Sigmoid colon (tissue), 7 donors: ENCODE results near the gene GPD2. TPM values are rescaled to one million over a fixed set of nuclear protein-coding genes. Genes with fewer than 3 reads are reported as not detected.
"Not testable (repeated sequence)": the region's sequence is repeated elsewhere in the genome, so short reads cannot be mapped to it uniquely, and the experiment has no call there.

Source experiments
- DNase-seq: peaks from one replicate; pipeline ENCODE4 v3.0.0-alpha.2; 2019
- H3K27ac ChIP-seq, 4 donors: fragments of 200-600 bp; sonication (generic); one replicate each; pipeline ENCODE4 v1.5.1; 2016 to 2019; ENCODE audit warnings: mild to moderate bottlenecking in 1 of 4
- H3K27me3 ChIP-seq, 3 donors: fragments of 200-600 bp; sonication (generic); one replicate each; pipeline ENCODE4 v1.5.1; 2019; ENCODE audit warnings: mild to moderate bottlenecking in 1 of 3
- H3K36me3 ChIP-seq, 4 donors: fragments of 200-600 bp; sonication (generic); one replicate each; pipeline ENCODE4 v1.5.1; 2016 to 2019
- H3K4me1 ChIP-seq, 4 donors: fragments of 200-600 bp; sonication (generic); one replicate each; pipeline ENCODE4 v1.5.1; 2017 to 2019
- H3K4me3 ChIP-seq, 4 donors: fragments of 200-600 bp; sonication (generic); one replicate each; pipeline ENCODE4 v1.5.1; 2017 to 2019; ENCODE audit warnings: mild to moderate bottlenecking in 2 of 4, moderate library complexity in 1 of 4
- H3K9me3 ChIP-seq, 4 donors: fragments of 200-600 bp in 3 of 4; sonication (generic) in 3 of 4; one replicate each; pipeline versions ENCODE4 v1.5.1 to v1.6.1; 2013 to 2019
- CTCF ChIP-seq, 4 experiments: fragments of 450-650 bp in 3 of 4; fragments of 200-600 bp in 1 of 4; IDR thresholded peaks; one replicate each; pipeline ENCODE4 v1.5.1; 2016 to 2019; ENCODE audit warnings: antibody characterized with exemption in 4 of 4, mild to moderate bottlenecking in 3 of 4, moderate library complexity in 2 of 4
- EP300 ChIP-seq, 4 donors: sonication (generic); formaldehyde crosslinking; IDR thresholded peaks; one replicate each; pipeline ENCODE4 v1.6.1; 2017; ENCODE audit warnings: antibody characterized with exemption in 4 of 4
- POLR2A ChIP-seq, 2 donors: fragments of 450-650 bp; IDR thresholded peaks; one replicate each; pipeline ENCODE4 v1.6.1; 2016; ENCODE audit warnings: antibody characterized with exemption in 2 of 2, mild to moderate bottlenecking in 2 of 2, moderate library complexity in 2 of 2
- POLR2AphosphoS5 ChIP-seq, 4 donors: sonication (generic); formaldehyde crosslinking; IDR thresholded peaks; one replicate each; pipeline ENCODE4 v1.6.1; 2017; ENCODE audit warnings: antibody characterized with exemption in 4 of 4
- WGBS, 2 donors: extraction: QIAGEN DNeasy Blood & Tissue Kit; methylation state at CpG; one replicate each; pipeline ENCODE4 v1.1.7; 2013; 5-methylcytosine and 5-hydroxymethylcytosine counted together
- intact Hi-C: fragments of 100-400 bp; cut with DNase I; formaldehyde crosslinking; loops from one replicate; pipeline ENCODE4 v1.15.1; 2023
- polyA plus RNA-seq, 3 donors: library from polyadenylated mRNA; stranded (reverse); fragments of 200-250 nt; gene quantifications; one replicate each; pipeline ENCODE4 v1.2.3, GENCODE V29; 2013
- total RNA-seq, 4 donors: library from RNA; depleted of rRNA; stranded (reverse); fragments of >200 nt; gene quantifications; one replicate each; pipeline ENCODE4 v1.1.0, GENCODE V29; 2016
- donor health status: healthy with polysubstance abuse.
- donor health status: Bipolar disorder and iron deficiency.
- donor health status: healthy.

The GPD2 gene
- total and polyA plus RNA-seq, 7 donors = 13.2 to 44.6 (median 16.3) TPM

GRCh38 chr2:156615836-156616322, 179.7 kb downstream of the GPD2 start:
- WGBS, 2 donors = 32 to 65% methylated on average over 2 of the region's 2 CpGs

GRCh38 chr2:156618071-156618470, 181.9 kb downstream of the GPD2 start:
- H3K27me3 ChIP-seq, intact Hi-C loops, DNase-seq, H3K4me1 ChIP-seq, H3K27ac ChIP-seq, H3K36me3 ChIP-seq, H3K4me3 ChIP-seq, H3K9me3 ChIP-seq: not testable (repeated sequence)
- 97 to 98% methylated on average over 33 of the region's 33 CpGs for WGBS, 2 donors

More at GRCh38 chr2:156615836-156616322, 179.7 kb downstream of the GPD2 start:
- intact Hi-C loops = no loop called here
- DNase-seq = no peak
- Histone ChIP-seq H3K9me3 (no peaks in the 10 kb centered on the region), H3K27ac (no peak overlapping the region), H3K36me3 (no peaks in the 10 kb centered on the region), H3K4me3 (no peak overlapping the region), H3K27me3 (no peaks in the 10 kb centered on the region), H3K4me1 (no peaks in the 10 kb centered on the region)
- TF ChIP-seq CTCF (IDR thresholded peaks at IDR 0.05) (no peak), POLR2AphosphoS5 (IDR thresholded peaks at IDR 0.05) (no peak), POLR2A (IDR thresholded peaks at IDR 0.05) (no peak), EP300 (IDR thresholded peaks at IDR 0.05) (no peak)

DNA sequence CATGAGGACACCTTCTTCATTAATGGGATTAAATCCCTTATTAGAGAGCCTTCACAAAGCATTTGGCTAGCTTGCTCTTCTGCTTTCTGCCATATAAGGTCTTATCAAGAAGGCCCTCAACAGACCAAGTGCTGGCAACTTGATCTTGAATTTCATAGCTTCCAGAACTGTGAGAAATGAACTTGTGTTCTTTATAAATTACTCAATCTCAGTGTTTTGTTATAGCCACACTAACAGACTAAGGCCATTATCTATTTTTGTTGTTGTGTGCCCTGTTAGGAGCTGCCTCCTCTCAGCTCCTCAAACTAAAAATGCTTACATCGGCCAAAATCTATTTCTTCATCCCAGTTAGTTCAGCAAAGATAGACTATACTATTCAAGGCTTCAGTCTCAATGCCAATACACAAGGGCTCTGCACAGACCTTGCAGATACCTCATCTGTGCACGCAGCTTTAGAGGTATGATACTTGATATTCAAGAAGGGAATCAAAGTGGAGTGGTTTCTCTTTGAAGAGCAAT, 182.9 kb downstream of the GPD2 start:
- Histone ChIP-seq H3K4me1 (no peaks in the 10 kb centered on the region), H3K36me3 (no peaks in the 10 kb centered on the region), H3K27me3 (no peaks in the 10 kb centered on the region), H3K4me3 (no peak overlapping the region), H3K9me3 (peaks cover 0 to 3% (median 0%) of the 10 kb centered on the region in 4 donors), H3K27ac (no peak overlapping the region)
- TF ChIP-seq POLR2AphosphoS5 (IDR thresholded peaks at IDR 0.05) = no peak
- no peak for TF ChIP-seq POLR2A (IDR thresholded peaks at IDR 0.05)
- TF ChIP-seq CTCF (IDR thresholded peaks at IDR 0.05) = no peak
- no peak for TF ChIP-seq EP300 (IDR thresholded peaks at IDR 0.05)
- WGBS, 2 donors = 89 to 91% methylated on average over 2 of the region's 2 CpGs
- no peak for DNase-seq
- intact Hi-C loops = no loop called here

DNA sequence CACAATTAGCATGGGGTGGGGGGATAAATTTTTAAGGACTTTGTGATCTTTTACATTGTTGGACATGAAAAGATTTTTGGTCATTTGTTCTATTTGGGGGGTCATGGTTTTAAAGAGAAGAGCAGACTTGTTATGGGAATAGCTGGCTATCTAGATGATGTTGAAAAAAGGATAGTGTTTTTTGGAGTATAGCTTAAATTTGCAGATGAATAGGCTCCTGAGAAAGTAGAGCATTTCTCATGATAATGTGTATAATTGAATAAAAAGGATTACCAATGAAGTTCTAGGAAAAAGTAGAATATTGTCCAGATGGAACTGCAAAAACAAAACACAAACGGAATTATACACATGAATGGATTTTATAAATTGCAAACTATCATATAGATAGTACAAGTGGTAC, 186.3 kb downstream of the GPD2 start:
- Histone ChIP-seq H3K27me3 (no peaks in the 10 kb centered on the region), H3K27ac (no peak overlapping the region), H3K4me3 (no peak overlapping the region), H3K4me1 (no peaks in the 10 kb centered on the region), H3K36me3 (no peaks in the 10 kb centered on the region), H3K9me3 (peaks cover 0 to 6% (median 2%) of the 10 kb centered on the region in 4 donors)
- no peak for TF ChIP-seq POLR2A (IDR thresholded peaks at IDR 0.05)
- TF ChIP-seq CTCF (IDR thresholded peaks at IDR 0.05) = no peak
- no peak for TF ChIP-seq EP300 (IDR thresholded peaks at IDR 0.05)
- DNase-seq = no peak
- intact Hi-C loops = no loop called here
- WGBS, 2 donors = 89 to 94% methylated on average over 1 of the region's 1 CpG

DNA sequence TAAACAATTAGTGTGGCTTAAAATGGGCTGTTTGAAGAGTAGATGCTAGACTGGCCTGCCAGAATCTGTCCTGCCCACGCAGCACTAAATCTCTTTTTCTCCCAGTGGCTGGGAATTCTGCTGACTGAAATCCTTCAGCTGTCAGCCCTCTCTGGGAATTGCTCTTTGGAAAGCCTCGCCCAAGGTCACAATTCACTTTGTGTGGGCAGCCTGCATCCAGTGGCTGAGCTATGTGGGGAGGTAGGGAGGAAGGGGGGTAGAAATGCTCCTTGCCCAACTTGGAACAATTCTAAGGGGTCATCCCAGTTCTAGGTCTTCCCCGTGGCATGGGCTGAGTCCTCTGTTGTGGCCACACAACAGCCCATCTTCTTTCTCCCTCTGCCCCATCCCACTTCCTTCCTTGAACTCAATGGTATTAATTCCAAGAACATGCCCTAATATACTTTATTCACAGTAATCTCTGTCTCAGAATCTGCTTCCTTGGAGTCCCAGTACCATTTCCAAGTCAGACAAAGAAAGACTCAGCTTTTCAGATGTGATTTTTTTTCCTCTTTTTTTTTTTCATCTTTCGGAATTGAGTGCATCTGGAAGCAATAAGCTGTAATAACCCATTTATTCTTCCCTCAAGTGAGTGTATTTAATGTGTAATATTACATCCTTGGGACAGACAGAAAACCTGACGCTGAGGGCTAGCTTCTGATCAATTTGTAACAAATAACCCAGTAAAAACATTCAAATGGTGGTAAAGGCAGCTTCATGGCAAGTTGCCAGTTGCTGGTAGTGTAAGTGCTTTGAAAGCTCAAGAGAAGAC, 189.4 kb downstream of the GPD2 start:
- H3K4me1 ChIP-seq = no peaks in the 10 kb centered on the region
- H3K9me3 ChIP-seq = peaks cover 0 to 6% (median 2%) of the 10 kb centered on the region in 4 donors
- H3K36me3 ChIP-seq = no peaks in the 10 kb centered on the region
- 74 to 78% methylated on average over 5 of the region's 5 CpGs for WGBS, 2 donors
- intact Hi-C loops = no loop called here
- H3K27me3 ChIP-seq = no peaks in the 10 kb centered on the region
- TF ChIP-seq POLR2A (IDR thresholded peaks at IDR 0.05) = no peak
- no peak for TF ChIP-seq POLR2AphosphoS5 (IDR thresholded peaks at IDR 0.05)
- TF ChIP-seq EP300 (IDR thresholded peaks at IDR 0.05) = no peak
- TF ChIP-seq CTCF (IDR thresholded peaks at IDR 0.05) = no peak
- DNase-seq = no peak
- H3K27ac ChIP-seq = no peak overlapping the region
- H3K4me3 ChIP-seq = no peak overlapping the region
